Measurements from ENCODE around the gene ZMAT3.

Gene ZMAT3

GRCh38 chr3:178971614-178972013 lies 100.0 kb downstream of the ZMAT3 start:
- H3K4me3 ChIP-seq (ENCODE audit: low read depth in 1 of 5, low read length in 5 of 5) = no peak overlapping the region
- H3K9ac ChIP-seq (ENCODE audit: low read length in 5 of 5) = no peak overlapping the region
- peaks cover 0 to 8% (median 7%) of the 10 kb centered on the region in 5 donors for H3K4me1 ChIP-seq (ENCODE audit: control insufficient read depth in 5 of 5, insufficient read depth in 5 of 5, low read length in 5 of 5)
- H3K9me3 ChIP-seq (ENCODE audit: control insufficient read depth in 5 of 5, low read length in 5 of 5) = peaks cover 0 to 2% (median 0%) of the 10 kb centered on the region in 5 donors
- H3K27ac ChIP-seq (ENCODE audit: low read depth, low read length) = no peak overlapping the region
- no peaks in the 10 kb centered on the region for H3K27me3 ChIP-seq (ENCODE audit: control insufficient read depth in 5 of 5, insufficient read depth in 4 of 5, low read length in 5 of 5)
- no peaks in the 10 kb centered on the region for H3K36me3 ChIP-seq (ENCODE audit: control insufficient read depth in 5 of 5, insufficient read depth in 5 of 5, low read length in 5 of 5)

GRCh38 chr3:178969004-178969700 lies 102.5 kb downstream of the ZMAT3 start:
- peaks cover 0 to 14% (median 13%) of the 10 kb centered on the region in 5 donors for H3K4me1 ChIP-seq (ENCODE audit: control insufficient read depth in 5 of 5, insufficient read depth in 5 of 5, low read length in 5 of 5)
- no peak overlapping the region for H3K4me3 ChIP-seq (ENCODE audit: low read depth in 1 of 5, low read length in 5 of 5)
- no peaks in the 10 kb centered on the region for H3K27me3 ChIP-seq (ENCODE audit: control insufficient read depth in 5 of 5, insufficient read depth in 4 of 5, low read length in 5 of 5)

More at GRCh38 chr3:178969004-178969700, 102.5 kb downstream of the ZMAT3 start:
- H3K36me3 ChIP-seq (ENCODE audit: control insufficient read depth in 5 of 5, insufficient read depth in 5 of 5, low read length in 5 of 5) = no peaks in the 10 kb centered on the region
- peaks cover 0 to 2% (median 0%) of the 10 kb centered on the region in 5 donors for H3K9me3 ChIP-seq (ENCODE audit: control insufficient read depth in 5 of 5, low read length in 5 of 5)
- no peak overlapping the region for H3K9ac ChIP-seq (ENCODE audit: low read length in 5 of 5)
- no peak overlapping the region for H3K27ac ChIP-seq (ENCODE audit: low read depth, low read length)
